CD14-positive monocyte (primary cell): Measurements from ENCODE around the gene CD79B. TPM values are rescaled to one million over a fixed set of nuclear protein-coding genes. Genes with fewer than 3 reads are reported as not detected.
"Not testable (repeated sequence)": the region's sequence is repeated elsewhere in the genome, so short reads cannot be mapped to it uniquely, and the experiment has no call there.

Experiments
- DNase-seq, 3 donors: peaks; one replicate each; pipeline ENCODE4 v3.0.0-alpha.2; 2011 to 2022
- H2AFZ ChIP-seq: 2 replicates; pipeline ENCODE4 v1.6.0; 2012; ENCODE audit warnings: mild to moderate bottlenecking, low read depth, low read length, inconsistent platforms; ENCODE audit not compliant: insufficient read depth, poor library complexity, severe bottlenecking
- H3K27ac ChIP-seq, 2 donors: 1 replicate in 1 of 2; 2 replicates in 1 of 2; pipeline ENCODE4 v1.5.1; 2012 to 2013; ENCODE audit warnings: low read length in 2 of 2, control low read depth in 1 of 2, inconsistent platforms in 1 of 2, low read depth in 1 of 2, mild to moderate bottlenecking in 1 of 2
- H3K27me3 ChIP-seq, 2 donors: one replicate each; pipeline versions ENCODE4 v1.6.0 to v1.6.1; 2011 to 2013; ENCODE audit warnings: low read length in 2 of 2; ENCODE audit not compliant: control insufficient read depth in 2 of 2, insufficient read depth in 2 of 2
- H3K36me3 ChIP-seq, 2 donors: replicated peaks in 1 of 2; 1 replicate in 1 of 2; 2 replicates in 1 of 2; pipeline versions ENCODE4 v1.5.1 to v1.6.1; 2012 to 2013; ENCODE audit warnings: low read length in 2 of 2, control low read depth in 1 of 2, inconsistent platforms in 1 of 2, mild to moderate bottlenecking in 1 of 2; ENCODE audit not compliant: insufficient read depth in 2 of 2, control insufficient read depth in 1 of 2
- H3K4me1 ChIP-seq, 2 donors: 1 replicate in 1 of 2; 2 replicates in 1 of 2; pipeline versions ENCODE4 v1.5.1 to v1.6.1; 2012 to 2013; ENCODE audit warnings: low read length in 2 of 2, control low read depth in 1 of 2, inconsistent platforms in 1 of 2, mild to moderate bottlenecking in 1 of 2, moderate library complexity in 1 of 2; ENCODE audit not compliant: insufficient read depth in 2 of 2, control insufficient read depth in 1 of 2
- H3K4me2 ChIP-seq: replicated peaks from 2 replicates; pipeline ENCODE3; 2012; ENCODE audit warnings: low read length, moderate library complexity, mild to moderate bottlenecking; ENCODE audit not compliant: poor library complexity, severe bottlenecking; ENCODE audit errors: extremely low read depth
- H3K4me3 ChIP-seq, 3 experiments: fragments of 200-600 bp in 1 of 3; sonication (generic) in 1 of 3; replicated peaks in 1 of 3; 1 replicate in 2 of 3; 2 replicates in 1 of 3; pipeline ENCODE4 v1.5.1; 2011 to 2013; ENCODE audit warnings: low read length in 3 of 3, mild to moderate bottlenecking in 3 of 3, control low read depth in 2 of 3, low read depth in 2 of 3, inconsistent platforms in 1 of 3, moderate library complexity in 1 of 3
- H3K79me2 ChIP-seq: 2 replicates; pipeline ENCODE4 v1.6.0; 2012; ENCODE audit warnings: mild to moderate bottlenecking, control low read depth, inconsistent platforms, low read length, moderate library complexity; ENCODE audit not compliant: insufficient read depth
- H3K9ac ChIP-seq: 2 replicates; pipeline ENCODE4 v1.6.0; 2017; ENCODE audit warnings: low read length, mild to moderate bottlenecking; ENCODE audit not compliant: insufficient read depth, poor library complexity, severe bottlenecking
- H3K9me3 ChIP-seq, 2 donors: replicated peaks in 1 of 2; 1 replicate in 1 of 2; 2 replicates in 1 of 2; pipeline versions ENCODE4 v1.5.1 to v1.6.1; 2012 to 2013; ENCODE audit warnings: low read length in 2 of 2, control low read depth in 1 of 2; ENCODE audit not compliant: control insufficient read depth in 1 of 2, insufficient read depth in 1 of 2
- H4K20me1 ChIP-seq: 2 replicates; pipeline ENCODE4 v1.6.0; 2012; ENCODE audit warnings: mild to moderate bottlenecking, low read length, control low read depth, moderate library complexity; ENCODE audit not compliant: insufficient read depth
- H3K27ac Mint-ChIP-seq, 7 donors: one replicate each; pipeline ENCODE4 v1.8.0; 2020; ENCODE audit warnings: mild to moderate bottlenecking in 7 of 7, mixed read lengths in 7 of 7, moderate library complexity in 6 of 7, inconsistent platforms in 2 of 7
- H3K27me3 Mint-ChIP-seq, 3 donors: one replicate each; pipeline ENCODE4 v1.8.0; 2021 to 2022; ENCODE audit warnings: low read depth in 3 of 3, mild to moderate bottlenecking in 3 of 3, mixed read lengths in 3 of 3, moderate library complexity in 3 of 3, inconsistent platforms in 1 of 3
- H3K36me3 Mint-ChIP-seq, 2 donors: one replicate each; pipeline ENCODE4 v1.8.0; 2020; ENCODE audit warnings: mixed read lengths in 2 of 2, inconsistent platforms in 1 of 2, mild to moderate bottlenecking in 1 of 2
- H3K4me1 Mint-ChIP-seq: one replicate; pipeline ENCODE4 v1.8.0; 2020; ENCODE audit warnings: mild to moderate bottlenecking, mixed read lengths
- H3K4me3 Mint-ChIP-seq, 2 donors: one replicate each; pipeline ENCODE4 v1.8.0; 2020; ENCODE audit warnings: mild to moderate bottlenecking in 2 of 2, mixed read lengths in 2 of 2, moderate library complexity in 1 of 2
- H3K9me3 Mint-ChIP-seq, 7 donors: one replicate each; pipeline ENCODE4 v1.8.0; 2020 to 2022; ENCODE audit warnings: mixed read lengths in 7 of 7, mild to moderate bottlenecking in 6 of 7, moderate library complexity in 6 of 7, inconsistent platforms in 2 of 7
- WGBS: methylation state at CpG from one replicate; pipeline ENCODE4 v1.1.5; 2013; ENCODE audit warnings: missing lambda C conversion rate; ENCODE audit not compliant: insufficient coverage; 5-methylcytosine and 5-hydroxymethylcytosine counted together
- intact Hi-C, 2 donors: fragments of 100-400 bp; cut with micrococcal nuclease; formaldehyde crosslinking; loops; one replicate each; pipeline versions ENCODE4 v1.15.0 to v1.15.1; 2023
- polyA plus RNA-seq, 3 donors: library from polyadenylated mRNA; depleted of rRNA in 1 of 3; unstranded in 2 of 3; stranded (reverse) in 1 of 3; fragments of 300-500 nt in 2 of 3; fragments of >200 nt in 1 of 3; fragmentation: Illumina TruSeq in 2 of 3; gene quantifications; 1 replicate in 2 of 3; 2 replicates in 1 of 3; pipeline ENCODE4 v1.2.3, GENCODE V29; 2012 to 2021

Gene CD79B
- polyA plus RNA-seq, 3 donors, result 19.6 to 21.8 (median 20.9) TPM

GRCh38 chr17:63896524-63897354 is 35.4 kb downstream of the CD79B start, which contains the start of gene CSH1:
Gene CSH1, minus strand, starts transcription at chr17:63896574. Its CDS starts 63 bp downstream, at chr17:63896511.
- H3K4me3 ChIP-seq, H3K36me3 ChIP-seq, H3K9me3 ChIP-seq, H3K27me3 Mint-ChIP-seq, H3K4me1 Mint-ChIP-seq, H3K9me3 Mint-ChIP-seq, H3K27me3 ChIP-seq, H3K27ac ChIP-seq, H3K27ac Mint-ChIP-seq, H3K4me3 Mint-ChIP-seq, H3K9ac ChIP-seq, H3K4me2 ChIP-seq, H4K20me1 ChIP-seq, DNase-seq, H2AFZ ChIP-seq, intact Hi-C loops, H3K79me2 ChIP-seq, H3K4me1 ChIP-seq, H3K36me3 Mint-ChIP-seq: not testable (repeated sequence)
- WGBS, result no CpG with 5 or more reads among the region's 14 CpGs

GRCh38 chr17:63894821-63895220 is 37.3 kb downstream of the CD79B start:
- intact Hi-C loops, H3K79me2 ChIP-seq, H3K4me3 ChIP-seq, DNase-seq, H3K36me3 ChIP-seq, H3K4me1 Mint-ChIP-seq, H3K4me2 ChIP-seq, H3K27ac Mint-ChIP-seq, H3K27me3 ChIP-seq, H3K27ac ChIP-seq, H3K36me3 Mint-ChIP-seq, H2AFZ ChIP-seq, H3K9ac ChIP-seq, H4K20me1 ChIP-seq, H3K9me3 Mint-ChIP-seq, H3K27me3 Mint-ChIP-seq, H3K4me1 ChIP-seq, H3K9me3 ChIP-seq, H3K4me3 Mint-ChIP-seq: not testable (repeated sequence)
- WGBS, result 80% methylated on average over 1 of the region's 10 CpGs

GRCh38 chr17:63894021-63894420 is 38.1 kb downstream of the CD79B start:
- H2AFZ ChIP-seq, H4K20me1 ChIP-seq, H3K36me3 ChIP-seq, H3K4me1 ChIP-seq, H3K36me3 Mint-ChIP-seq, intact Hi-C loops, H3K4me2 ChIP-seq, H3K27ac Mint-ChIP-seq, DNase-seq, H3K27me3 Mint-ChIP-seq, H3K79me2 ChIP-seq, H3K27ac ChIP-seq, H3K9me3 Mint-ChIP-seq, H3K4me3 Mint-ChIP-seq, H3K27me3 ChIP-seq, H3K4me1 Mint-ChIP-seq, H3K4me3 ChIP-seq, H3K9me3 ChIP-seq, H3K9ac ChIP-seq: not testable (repeated sequence)
- 83% methylated on average over 1 of the region's 3 CpGs for WGBS
